GM21576 (cell line): Measurements from ENCODE around the gene ZSWIM4.

Experiments used
- ATAC-seq: cut with Tn5 transposase; IDR thresholded peaks from one replicate; pipeline ENCODE4 v1.9.1; 2021; ENCODE audit warnings: mild to moderate bottlenecking, moderate library complexity; ENCODE audit not compliant: unreplicated experiment

ZSWIM4 gene

GRCh38 chr19:13804830-13805683 lies 9.8 kb downstream of the ZSWIM4 start:
- no peak for ATAC-seq

GRCh38 chr19:13806728-13807127 lies 11.5 kb downstream of the ZSWIM4 start:
- no peak for ATAC-seq

GRCh38 chr19:13807421-13808021 lies 12.3 kb downstream of the ZSWIM4 start:
- no peak for ATAC-seq

GRCh38 chr19:13808856-13809255 lies 13.6 kb downstream of the ZSWIM4 start:
- ATAC-seq = no peak

GRCh38 chr19:13812544-13812943 lies 17.3 kb downstream of the ZSWIM4 start:
- ATAC-seq = no peak

- ATAC-seq = no peak
These were observed 17.9 kb downstream of the ZSWIM4 start for GRCh38 chr19:13813147-13813546.

GRCh38 chr19:13814550-13814949 lies 19.3 kb downstream of the ZSWIM4 start:
- ATAC-seq = no peak

GRCh38 chr19:13817018-13817614 lies 21.9 kb downstream of the ZSWIM4 start:
- ATAC-seq = no peak

- ATAC-seq = no peak
These were observed 22.6 kb downstream of the ZSWIM4 start for GRCh38 chr19:13817615-13818371.

- no peak for ATAC-seq
These were observed 24.0 kb downstream of the ZSWIM4 start for GRCh38 chr19:13819238-13819637.

- ATAC-seq = no peak
These were observed 26.0 kb downstream of the ZSWIM4 start for GRCh38 chr19:13821292-13821691.

GRCh38 chr19:13823256-13823655 lies 28.0 kb downstream of the ZSWIM4 start:
- ATAC-seq = no peak

- no peak for ATAC-seq
These were observed 28.7 kb downstream of the ZSWIM4 start for GRCh38 chr19:13823901-13824300.

- ATAC-seq = no peak
These were observed 29.5 kb downstream of the ZSWIM4 start for GRCh38 chr19:13824703-13825102.

- ATAC-seq = no peak
These were observed 30.5 kb downstream of the ZSWIM4 start for GRCh38 chr19:13825489-13826441.

GRCh38 chr19:13826652-13827235 lies 31.5 kb downstream of the ZSWIM4 start:
- ATAC-seq = no peak

- ATAC-seq = no peak
These were observed 32.4 kb downstream of the ZSWIM4 start for GRCh38 chr19:13827656-13828055.

GRCh38 chr19:13830114-13830740 lies 35.0 kb downstream of the ZSWIM4 start:
- ATAC-seq = no peak
